ENCODE data around the gene DNAJB11.

The DNAJB11 gene

DNA sequence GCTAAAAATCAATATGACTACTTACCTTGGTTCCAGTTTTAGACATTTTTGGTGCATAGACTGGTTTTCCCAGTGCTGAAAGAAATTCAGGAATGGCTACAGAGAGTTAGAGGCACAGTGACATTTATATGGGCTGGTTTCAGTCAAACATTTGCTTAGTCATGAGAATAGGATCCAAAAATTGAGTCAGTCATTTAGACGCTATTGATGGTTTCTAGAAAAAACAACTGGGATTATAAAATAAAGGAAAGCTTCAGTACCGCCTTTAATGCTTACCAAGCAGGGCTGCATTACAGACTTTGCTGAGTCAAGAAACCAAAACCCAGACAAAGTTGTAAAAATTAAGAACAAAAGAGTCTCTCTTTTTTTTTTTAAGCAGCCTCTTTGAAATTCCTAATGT is 26.2 kb upstream of the DNAJB11 start, which contains the start of gene CRYGS:
CRYGS (minus strand) TSS at position 100 of the 400 bp plus-strand sequence; CDS start at position 46, 54 bp downstream.
- Histone ChIP-seq H3K36me3 (replicated peaks) (peaks cover 4% of the 10 kb centered on the region), H3K27ac (no peak within 1 kb of the TSS), H3K4me3 (ENCODE audit: low read depth, low read length) (no peak within 1 kb of the TSS), H3K27me3 (replicated peaks) (no peaks in the 10 kb centered on the region)
- in situ Hi-C loops (cut with HindIII; ENCODE audit: low pct_ligation_motif_present, low sequenced_read_pairs): loop anchor here (25.0 kb wide), 1 partner anchor 557 kb away; no protein-coding TSS in a partner anchor
- TF ChIP-seq, protein P1, sequence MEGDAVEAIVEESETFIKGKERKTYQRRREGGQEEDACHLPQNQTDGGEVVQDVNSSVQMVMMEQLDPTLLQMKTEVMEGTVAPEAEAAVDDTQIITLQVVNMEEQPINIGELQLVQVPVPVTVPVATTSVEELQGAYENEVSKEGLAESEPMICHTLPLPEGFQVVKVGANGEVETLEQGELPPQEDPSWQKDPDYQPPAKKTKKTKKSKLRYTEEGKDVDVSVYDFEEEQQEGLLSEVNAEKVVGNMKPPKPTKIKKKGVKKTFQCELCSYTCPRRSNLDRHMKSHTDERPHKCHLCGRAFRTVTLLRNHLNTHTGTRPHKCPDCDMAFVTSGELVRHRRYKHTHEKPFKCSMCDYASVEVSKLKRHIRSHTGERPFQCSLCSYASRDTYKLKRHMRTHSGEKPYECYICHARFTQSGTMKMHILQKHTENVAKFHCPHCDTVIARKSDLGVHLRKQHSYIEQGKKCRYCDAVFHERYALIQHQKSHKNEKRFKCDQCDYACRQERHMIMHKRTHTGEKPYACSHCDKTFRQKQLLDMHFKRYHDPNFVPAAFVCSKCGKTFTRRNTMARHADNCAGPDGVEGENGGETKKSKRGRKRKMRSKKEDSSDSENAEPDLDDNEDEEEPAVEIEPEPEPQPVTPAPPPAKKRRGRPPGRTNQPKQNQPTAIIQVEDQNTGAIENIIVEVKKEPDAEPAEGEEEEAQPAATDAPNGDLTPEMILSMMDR (IDR thresholded peaks at IDR 0.05; ENCODE audit: low read depth, low read length, missing control alignments): no peak
- DNase-seq: no peak

DNA sequence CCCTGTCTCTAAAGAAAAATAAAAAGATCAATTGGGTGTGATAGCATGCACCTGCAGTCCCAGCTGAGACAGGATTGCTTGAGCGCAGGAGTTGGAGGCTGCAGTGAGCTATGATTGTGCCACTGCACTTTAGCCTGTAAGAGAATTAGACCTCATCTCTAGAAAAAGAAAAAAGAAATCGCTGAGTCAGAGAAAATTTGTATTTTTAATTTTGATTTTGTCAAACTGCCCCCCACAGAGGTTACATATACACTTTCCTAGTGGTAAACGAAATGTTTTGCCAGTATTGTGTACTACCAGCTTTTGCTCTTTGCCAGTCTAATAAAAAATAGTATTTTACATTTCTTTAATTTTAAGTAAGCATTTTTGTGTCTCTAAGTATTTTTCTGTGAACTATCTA is 21.0 kb upstream of the DNAJB11 start:
- Histone ChIP-seq H3K27ac (no peak overlapping the region), H3K27me3 (replicated peaks) (no peaks in the 10 kb centered on the region), H3K36me3 (replicated peaks) (peaks cover 11% of the 10 kb centered on the region), H3K4me3 (ENCODE audit: low read depth, low read length) (no peak overlapping the region)
- TF ChIP-seq, protein P1 (IDR thresholded peaks at IDR 0.05; ENCODE audit: low read depth, low read length, missing control alignments): no peak
- no peak for DNase-seq
- in situ Hi-C loops (cut with HindIII; ENCODE audit: low pct_ligation_motif_present, low sequenced_read_pairs): loop anchor here (25.0 kb wide), 1 partner anchor 562 kb away; no protein-coding TSS in a partner anchor

- Histone ChIP-seq H3K27me3 (replicated peaks) (no peaks in the 10 kb centered on the region), H3K4me3 (ENCODE audit: low read depth, low read length) (no peak overlapping the region), H3K36me3 (replicated peaks) (peaks cover 21% of the 10 kb centered on the region), H3K27ac (no peak overlapping the region)
- in situ Hi-C loops (cut with HindIII; ENCODE audit: low pct_ligation_motif_present, low sequenced_read_pairs): no loop called here
- TF ChIP-seq, protein P1 (IDR thresholded peaks at IDR 0.05; ENCODE audit: low read depth, low read length, missing control alignments): no peak
- DNase-seq: no peak
Observed at GRCh38 chr3:186551387-186551786, 19.1 kb upstream of the DNAJB11 start.

DNA sequence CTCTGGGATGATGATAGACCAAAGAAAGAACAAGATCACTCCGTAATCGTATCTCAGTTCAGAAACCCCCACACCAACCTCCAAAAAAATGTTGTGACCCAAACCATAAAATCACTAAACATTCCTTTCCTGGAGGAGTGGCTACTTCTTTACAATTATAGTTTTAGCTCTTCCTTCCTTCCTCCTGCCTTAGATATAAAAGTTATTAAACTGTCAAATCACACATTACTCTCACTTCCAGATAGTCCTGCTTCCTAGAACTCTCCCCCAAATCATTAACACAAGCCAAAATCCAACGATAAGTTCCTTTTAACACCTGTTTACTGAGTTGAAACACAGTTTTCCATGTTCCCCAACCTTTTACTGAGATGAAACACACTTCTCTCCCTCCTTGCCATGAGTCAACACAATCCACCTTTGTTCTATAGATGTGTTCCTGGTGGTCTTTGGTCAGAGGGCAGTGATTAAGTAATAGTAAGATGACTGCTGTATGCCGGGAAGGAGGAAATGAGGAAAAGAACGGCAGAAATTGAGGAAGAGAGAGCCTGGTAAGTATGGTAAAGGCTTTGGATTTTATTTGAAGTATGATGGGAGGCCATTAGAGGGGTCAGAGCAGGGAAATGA is 18.0 kb upstream of the DNAJB11 start:
- H3K27me3 ChIP-seq (replicated peaks): no peaks in the 10 kb centered on the region
- DNase-seq: no peak
- peaks cover 25% of the 10 kb centered on the region for H3K36me3 ChIP-seq (replicated peaks)
- TF ChIP-seq, protein P1 (IDR thresholded peaks at IDR 0.05; ENCODE audit: low read depth, low read length, missing control alignments): no peak
- in situ Hi-C loops (cut with HindIII; ENCODE audit: low pct_ligation_motif_present, low sequenced_read_pairs): no loop called here
- no peak overlapping the region for H3K27ac ChIP-seq
- no peak overlapping the region for H3K4me3 ChIP-seq (ENCODE audit: low read depth, low read length)

DNA sequence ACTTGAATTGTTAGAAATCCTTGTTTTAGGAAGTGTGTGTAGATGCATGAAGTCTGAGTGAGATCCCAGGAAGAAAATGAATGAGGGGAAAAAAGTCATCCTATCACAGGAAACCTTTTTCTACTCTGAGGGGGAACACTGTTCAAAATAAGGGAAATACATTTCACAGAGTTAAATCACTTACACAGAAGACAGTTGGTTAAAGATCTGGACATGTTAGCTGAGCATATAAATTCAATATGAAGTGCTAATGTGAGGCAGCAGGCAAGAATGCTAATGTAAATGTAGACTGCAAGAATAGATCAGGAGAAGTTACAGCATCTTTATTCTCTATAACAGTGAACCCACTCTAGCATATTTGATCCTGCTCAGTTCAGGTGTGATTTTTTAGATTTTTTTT is 5.9 kb upstream of the DNAJB11 start:
- Histone ChIP-seq H3K36me3 (replicated peaks) (peaks cover 7% of the 10 kb centered on the region), H3K4me3 (ENCODE audit: low read depth, low read length) (no peak overlapping the region), H3K27ac (no peak overlapping the region), H3K27me3 (replicated peaks) (no peaks in the 10 kb centered on the region)
- TF ChIP-seq, protein P1 (IDR thresholded peaks at IDR 0.05; ENCODE audit: low read depth, low read length, missing control alignments): no peak
- no peak for DNase-seq
- in situ Hi-C loops (cut with HindIII; ENCODE audit: low pct_ligation_motif_present, low sequenced_read_pairs): no loop called here

GRCh38 chr3:186566772-186567071 is 3.8 kb upstream of the DNAJB11 start:
- Histone ChIP-seq H3K36me3 (replicated peaks) (peaks cover 9% of the 10 kb centered on the region), H3K27ac (peak overlapping the region; percentile 69), H3K27me3 (replicated peaks) (no peaks in the 10 kb centered on the region), H3K4me3 (ENCODE audit: low read depth, low read length) (peak overlapping the region; percentile 93)
- in situ Hi-C loops (cut with HindIII; ENCODE audit: low pct_ligation_motif_present, low sequenced_read_pairs): no loop called here
- TF ChIP-seq, protein P1 (IDR thresholded peaks at IDR 0.05; ENCODE audit: low read depth, low read length, missing control alignments): no peak
- DNase-seq: no peak
